IMR-90 (cell line): Measurements from ENCODE around the gene HDAC7. TPM values are rescaled to one million over a fixed set of nuclear protein-coding genes. Genes with fewer than 3 reads are reported as not detected.

ENCODE experiments used
- ATAC-seq: fragments of 200-7000 bp; cut with Tn5 transposase; 2 replicates; pipeline ENCODE4 v1.9.1; 2020; ENCODE audit warnings: low read depth, mild to moderate bottlenecking, moderate library complexity
- BruUV-seq: library from RNA; stranded (reverse); fragments of 400-500 nt; replicated peaks from 2 replicates; lab custom pipeline; 2021; lab: Mats Ljungman, UMichigan
- CTCF ChIA-PET: fragments of 300-600 bp; formaldehyde crosslinking; extraction: SDS; loops from one replicate; lab custom pipeline; 2021; ENCODE audit warnings: antibody characterized with exemption; lab: Yijun Ruan, JAX
- POLR2A ChIA-PET: fragments of 300-600 bp; sonication (Branson Sonifier 250); formaldehyde crosslinking; loops from one replicate; lab custom pipeline; 2022; ENCODE audit warnings: antibody characterized with exemption; ENCODE audit not compliant: unreplicated experiment; lab: Charles Lee
- DNase-seq: peaks from one replicate; pipeline ENCODE4 v3.0.0; 2013
- H2AFZ ChIP-seq: replicated peaks from 2 replicates; pipeline ENCODE3; 2013; ENCODE audit warnings: low read length, mild to moderate bottlenecking; ENCODE audit not compliant: poor library complexity
- H2AK5ac ChIP-seq: 2 replicates; pipeline ENCODE4 v1.6.1; 2013; ENCODE audit warnings: low read depth, low read length, inconsistent platforms
- H2AK9ac ChIP-seq: replicated peaks from 2 replicates; pipeline ENCODE3; 2013; ENCODE audit warnings: mild to moderate bottlenecking, low read depth, low read length, moderate library complexity; ENCODE audit not compliant: poor library complexity
- H2BK120ac ChIP-seq: 2 replicates; pipeline ENCODE4 v1.6.1; 2013; ENCODE audit warnings: low read depth, low read length, inconsistent platforms
- H2BK15ac ChIP-seq: 3 replicates; pipeline ENCODE4 v1.6.1; 2013; ENCODE audit warnings: low read depth, low read length, inconsistent platforms
- H2BK20ac ChIP-seq: 2 replicates; pipeline ENCODE4 v1.6.1; 2013; ENCODE audit warnings: low read depth, mild to moderate bottlenecking, inconsistent platforms, low read length, moderate library complexity
- H2BK5ac ChIP-seq: 2 replicates; pipeline ENCODE4 v1.6.1; 2013; ENCODE audit warnings: mild to moderate bottlenecking, low read depth, low read length, inconsistent platforms; ENCODE audit not compliant: poor library complexity, severe bottlenecking
- H3K14ac ChIP-seq: replicated peaks from 2 replicates; pipeline ENCODE4 v1.6.1; 2013; ENCODE audit warnings: low read depth, low read length, inconsistent platforms
- H3K18ac ChIP-seq: 2 replicates; pipeline ENCODE4 v1.6.1; 2013; ENCODE audit warnings: low read depth, low read length, control low read depth
- H3K23ac ChIP-seq: 2 replicates; pipeline ENCODE4 v1.6.1; 2013; ENCODE audit warnings: low read depth, low read length, inconsistent platforms
- H3K27ac ChIP-seq: 2 replicates; pipeline ENCODE4 v1.5.1; 2013; ENCODE audit warnings: mild to moderate bottlenecking, control low read depth, low read length; ENCODE audit not compliant: insufficient read depth
- H3K27me3 ChIP-seq: 2 replicates; pipeline ENCODE4 v1.6.1; 2013; ENCODE audit warnings: low read length; ENCODE audit not compliant: control insufficient read depth, insufficient read depth
- H3K36me3 ChIP-seq: 2 replicates; pipeline ENCODE4 v1.6.1; 2013; ENCODE audit warnings: low read length, mixed read lengths; ENCODE audit not compliant: control insufficient read depth, insufficient read depth
- H3K4ac ChIP-seq: 2 replicates; pipeline ENCODE4 v1.6.1; 2013; ENCODE audit warnings: low read depth, low read length, inconsistent platforms
- H3K4me1 ChIP-seq: 2 replicates; pipeline ENCODE4 v1.6.1; 2013; ENCODE audit warnings: low read length, mixed read lengths; ENCODE audit not compliant: control insufficient read depth, insufficient read depth
- H3K4me2 ChIP-seq: 2 replicates; pipeline ENCODE4 v1.6.1; 2013; ENCODE audit warnings: low read depth, mild to moderate bottlenecking, control low read depth, low read length, moderate library complexity
- H3K4me3 ChIP-seq: 2 replicates; pipeline ENCODE4 v1.5.1; 2013; ENCODE audit warnings: low read depth, mild to moderate bottlenecking, control low read depth, low read length, moderate library complexity; ENCODE audit not compliant: insufficient read depth
- H3K56ac ChIP-seq: 2 replicates; pipeline ENCODE4 v1.6.1; 2013; ENCODE audit warnings: low read length, inconsistent platforms; ENCODE audit not compliant: insufficient read depth; ENCODE audit errors: extremely low read depth
- H3K79me1 ChIP-seq, 2 experiments: 2 replicates each; pipeline ENCODE4 v1.6.1; 2013; ENCODE audit warnings: low read length in 2 of 2, inconsistent platforms in 1 of 2, low read depth in 1 of 2
- H3K9ac ChIP-seq: 2 replicates; pipeline ENCODE4 v1.6.1; 2013; ENCODE audit warnings: low read depth, low read length, control low read depth
- H3K9me1 ChIP-seq: 2 replicates; pipeline ENCODE4 v1.6.1; 2013; ENCODE audit warnings: low read length, inconsistent platforms; ENCODE audit not compliant: insufficient read depth
- H3K9me3 ChIP-seq: 2 replicates; pipeline ENCODE4 v1.6.1; 2013; ENCODE audit warnings: low read length; ENCODE audit not compliant: control insufficient read depth, insufficient read depth
- H4K20me1 ChIP-seq: 2 replicates; pipeline ENCODE4 v1.6.1; 2013; ENCODE audit warnings: low read length, inconsistent platforms; ENCODE audit not compliant: insufficient read depth
- H4K5ac ChIP-seq: 2 replicates; pipeline ENCODE4 v1.6.1; 2013; ENCODE audit warnings: mild to moderate bottlenecking, low read depth, low read length, control low read depth
- H4K8ac ChIP-seq, 2 experiments: 2 replicates each; pipeline ENCODE4 v1.6.1; 2013; ENCODE audit warnings: low read depth in 2 of 2, low read length in 2 of 2, control low read depth in 1 of 2, inconsistent platforms in 1 of 2
- H4K91ac ChIP-seq: 2 replicates; pipeline ENCODE4 v1.6.1; 2013; ENCODE audit warnings: low read depth, low read length, inconsistent platforms; ENCODE audit not compliant: insufficient read depth
- POLR2A ChIP-seq: IDR thresholded peaks from 2 replicates; pipeline ENCODE4 v1.6.1; 2012; ENCODE audit warnings: mild to moderate bottlenecking, low read depth, low read length
- RCOR1 ChIP-seq: IDR thresholded peaks from 2 replicates; pipeline ENCODE4 v1.6.1; 2012; ENCODE audit warnings: mild to moderate bottlenecking, low read length, improper control_type of control experiment; ENCODE audit not compliant: insufficient replicate concordance
- SMC3 ChIP-seq: fragments of 150-350 bp; IDR thresholded peaks from 2 replicates; pipeline ENCODE4 v1.6.1; 2016; ENCODE audit warnings: low read depth, mild to moderate bottlenecking, antibody characterized with exemption, low read length, moderate library complexity
- WGBS, 2 experiments: methylation state at CpG; one replicate each; pipeline versions ENCODE4 v1.1.5 to v1.1.7; 2013; ENCODE audit warnings: missing lambda C conversion rate in 2 of 2; ENCODE audit not compliant: insufficient read length in 1 of 2; ENCODE audit errors: extremely low coverage in 2 of 2; 5-methylcytosine and 5-hydroxymethylcytosine counted together
- dilution Hi-C: fragments of 300-500 bp; cut with HindIII; formaldehyde crosslinking; loops from one replicate; pipeline ENCODE4 v1.14.3; 2018; ENCODE audit warnings: low sequenced_read_pairs; ENCODE audit not compliant: unreplicated experiment
- in situ Hi-C: fragments of 300-500 bp; cut with MboI; formaldehyde crosslinking; loops from 3 replicates; pipeline ENCODE4 v1.14.3; 2019; ENCODE audit warnings: low sequenced_read_pairs, inconsistent platforms, mixed read lengths
- intact Hi-C: fragments of 100-400 bp; cut with micrococcal nuclease; formaldehyde crosslinking; loops from 2 replicates; pipeline ENCODE4 v1.10.0; 2022
- polyA plus RNA-seq, 3 experiments: library from polyadenylated mRNA; depleted of rRNA; stranded (reverse); fragments of >200 nt; gene quantifications; 2 replicates each; pipeline ENCODE4 v1.2.3, GENCODE V29; 2012; ENCODE audit warnings: low replicate concordance in 1 of 3
- total RNA-seq: library from RNA; depleted of rRNA; stranded (reverse); fragments of >200 nt; gene quantifications from 2 replicates; pipeline ENCODE4 v1.2.3, GENCODE V29; 2012
- TF ChIP-seq, protein P1 (sequence below): fragments of 150-350 bp; IDR thresholded peaks from 2 replicates; pipeline ENCODE4 v1.6.1; 2017; ENCODE audit warnings: mild to moderate bottlenecking, antibody characterized with exemption, low read length, low read depth

Gene HDAC7
- total and polyA plus RNA-seq, 2 of the 4 experiments (the other 2 are of a cell fraction) = 10.4 to 64.7 TPM

DNA sequence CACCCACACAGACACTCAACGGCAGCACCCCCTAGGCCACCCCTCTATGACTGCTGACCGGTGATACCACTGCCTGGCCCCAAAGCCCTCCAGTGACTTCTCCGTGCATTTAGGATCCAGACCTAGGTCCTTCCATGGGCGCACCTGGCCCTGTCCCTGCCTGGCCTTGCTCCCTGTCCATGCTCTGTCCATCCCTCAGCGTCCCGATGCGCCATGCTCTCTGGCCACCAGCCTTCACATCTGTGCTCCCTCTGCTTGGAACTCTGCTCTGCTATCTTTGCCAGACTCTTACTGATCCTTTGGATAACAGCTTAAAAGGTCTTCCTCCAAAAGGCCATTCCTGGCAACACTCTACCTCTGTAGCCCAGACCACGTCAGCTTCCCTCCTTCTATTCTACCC, 25.4 kb upstream of the HDAC7 start:
- ChIA-PET POLR2A (no interaction called here), CTCF (no interaction called here)
- H3K27me3 ChIP-seq = no peaks in the 10 kb centered on the region
- no peak overlapping the region for H3K4me3 ChIP-seq
- H3K23ac ChIP-seq = no peak overlapping the region
- H3K36me3 ChIP-seq = 0 out of 2 replicates have a peak, but pooled peaks cover 4% of the 10 kb centered on the region
- H3K27ac ChIP-seq = no peak overlapping the region
- no peak overlapping the region for H4K5ac ChIP-seq
- H3K9ac ChIP-seq = no peak overlapping the region
- H3K4me2 ChIP-seq = no peak overlapping the region
- H2BK120ac ChIP-seq = no peak overlapping the region
- H2BK15ac ChIP-seq = no peak overlapping the region
- H3K56ac ChIP-seq = no peak overlapping the region
- no peaks in the 10 kb centered on the region; the same call in 1 of the 2 replicates for H4K20me1 ChIP-seq
- in situ Hi-C loops = no loop called here
- no peak overlapping the region for H4K91ac ChIP-seq
- DNase-seq (no peak), ATAC-seq (no peak)
- no peak overlapping the region for H2AK5ac ChIP-seq
- no peak overlapping the region for H4K8ac ChIP-seq
- H2BK20ac ChIP-seq = no peak overlapping the region
- no peak for TF ChIP-seq RCOR1
- TF ChIP-seq SMC3 = no peak
- no peak for TF ChIP-seq POLR2A
- TF ChIP-seq, protein P1, sequence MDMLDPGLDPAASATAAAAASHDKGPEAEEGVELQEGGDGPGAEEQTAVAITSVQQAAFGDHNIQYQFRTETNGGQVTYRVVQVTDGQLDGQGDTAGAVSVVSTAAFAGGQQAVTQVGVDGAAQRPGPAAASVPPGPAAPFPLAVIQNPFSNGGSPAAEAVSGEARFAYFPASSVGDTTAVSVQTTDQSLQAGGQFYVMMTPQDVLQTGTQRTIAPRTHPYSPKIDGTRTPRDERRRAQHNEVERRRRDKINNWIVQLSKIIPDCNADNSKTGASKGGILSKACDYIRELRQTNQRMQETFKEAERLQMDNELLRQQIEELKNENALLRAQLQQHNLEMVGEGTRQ = no peak
- no peak overlapping the region for H2AFZ ChIP-seq
- intact Hi-C loops = no loop called here
- H3K4me1 ChIP-seq = peaks cover 7% of the 10 kb centered on the region
- no peak overlapping the region for H2AK9ac ChIP-seq
- dilution Hi-C loops = loop anchor here (10.0 kb wide), 1 partner anchor 60 kb away; no protein-coding TSS in a partner anchor
- no peaks in the 10 kb centered on the region for H3K79me1 ChIP-seq
- BruUV-seq = no TSS peak
- H2BK5ac ChIP-seq = no peak overlapping the region
- no peak overlapping the region for H3K18ac ChIP-seq
- WGBS, 2 experiments = 96% methylated on average over 7 of the region's 8 CpGs; no CpG with 5 or more reads in 1 of the 2 experiments
- H3K9me1 ChIP-seq = peaks cover 5% of the 10 kb centered on the region; the same call in 1 of the 2 replicates
- H3K9me3 ChIP-seq = no peaks in the 10 kb centered on the region
- no peak overlapping the region for H3K14ac ChIP-seq
- no peak overlapping the region for H3K4ac ChIP-seq
